IMR-90 (cell line): ENCODE results near the gene PDE6A. TPM values are rescaled to one million over a fixed set of nuclear protein-coding genes. Genes with fewer than 3 reads are reported as not detected.

ENCODE experiments used
- ATAC-seq: fragments of 200-7000 bp; cut with Tn5 transposase; 2 replicates; pipeline ENCODE4 v1.9.1; 2020; ENCODE audit warnings: low read depth, mild to moderate bottlenecking, moderate library complexity
- BruUV-seq: library from RNA; stranded (reverse); fragments of 400-500 nt; replicated peaks from 2 replicates; lab custom pipeline; 2021; lab: Mats Ljungman, UMichigan
- CTCF ChIA-PET: fragments of 300-600 bp; formaldehyde crosslinking; extraction: SDS; loops from one replicate; lab custom pipeline; 2021; ENCODE audit warnings: antibody characterized with exemption; lab: Yijun Ruan, JAX
- POLR2A ChIA-PET: fragments of 300-600 bp; sonication (Branson Sonifier 250); formaldehyde crosslinking; loops from one replicate; lab custom pipeline; 2022; ENCODE audit warnings: antibody characterized with exemption; ENCODE audit not compliant: unreplicated experiment; lab: Charles Lee
- DNase-seq: peaks from one replicate; pipeline ENCODE4 v3.0.0; 2013
- H2AFZ ChIP-seq: replicated peaks from 2 replicates; pipeline ENCODE3; 2013; ENCODE audit warnings: low read length, mild to moderate bottlenecking; ENCODE audit not compliant: poor library complexity
- H2AK5ac ChIP-seq: 2 replicates; pipeline ENCODE4 v1.6.1; 2013; ENCODE audit warnings: low read depth, low read length, inconsistent platforms
- H2AK9ac ChIP-seq: replicated peaks from 2 replicates; pipeline ENCODE3; 2013; ENCODE audit warnings: mild to moderate bottlenecking, low read depth, low read length, moderate library complexity; ENCODE audit not compliant: poor library complexity
- H2BK120ac ChIP-seq: 2 replicates; pipeline ENCODE4 v1.6.1; 2013; ENCODE audit warnings: low read depth, low read length, inconsistent platforms
- H2BK15ac ChIP-seq: 3 replicates; pipeline ENCODE4 v1.6.1; 2013; ENCODE audit warnings: low read depth, low read length, inconsistent platforms
- H2BK20ac ChIP-seq: 2 replicates; pipeline ENCODE4 v1.6.1; 2013; ENCODE audit warnings: low read depth, mild to moderate bottlenecking, inconsistent platforms, low read length, moderate library complexity
- H2BK5ac ChIP-seq: 2 replicates; pipeline ENCODE4 v1.6.1; 2013; ENCODE audit warnings: mild to moderate bottlenecking, low read depth, low read length, inconsistent platforms; ENCODE audit not compliant: poor library complexity, severe bottlenecking
- H3K14ac ChIP-seq: replicated peaks from 2 replicates; pipeline ENCODE4 v1.6.1; 2013; ENCODE audit warnings: low read depth, low read length, inconsistent platforms
- H3K18ac ChIP-seq: 2 replicates; pipeline ENCODE4 v1.6.1; 2013; ENCODE audit warnings: low read depth, low read length, control low read depth
- H3K23ac ChIP-seq: 2 replicates; pipeline ENCODE4 v1.6.1; 2013; ENCODE audit warnings: low read depth, low read length, inconsistent platforms
- H3K27ac ChIP-seq: 2 replicates; pipeline ENCODE4 v1.5.1; 2013; ENCODE audit warnings: mild to moderate bottlenecking, control low read depth, low read length; ENCODE audit not compliant: insufficient read depth
- H3K27me3 ChIP-seq: 2 replicates; pipeline ENCODE4 v1.6.1; 2013; ENCODE audit warnings: low read length; ENCODE audit not compliant: control insufficient read depth, insufficient read depth
- H3K36me3 ChIP-seq: 2 replicates; pipeline ENCODE4 v1.6.1; 2013; ENCODE audit warnings: low read length, mixed read lengths; ENCODE audit not compliant: control insufficient read depth, insufficient read depth
- H3K4ac ChIP-seq: 2 replicates; pipeline ENCODE4 v1.6.1; 2013; ENCODE audit warnings: low read depth, low read length, inconsistent platforms
- H3K4me1 ChIP-seq: 2 replicates; pipeline ENCODE4 v1.6.1; 2013; ENCODE audit warnings: low read length, mixed read lengths; ENCODE audit not compliant: control insufficient read depth, insufficient read depth
- H3K4me2 ChIP-seq: 2 replicates; pipeline ENCODE4 v1.6.1; 2013; ENCODE audit warnings: low read depth, mild to moderate bottlenecking, control low read depth, low read length, moderate library complexity
- H3K4me3 ChIP-seq: 2 replicates; pipeline ENCODE4 v1.5.1; 2013; ENCODE audit warnings: low read depth, mild to moderate bottlenecking, control low read depth, low read length, moderate library complexity; ENCODE audit not compliant: insufficient read depth
- H3K56ac ChIP-seq: 2 replicates; pipeline ENCODE4 v1.6.1; 2013; ENCODE audit warnings: low read length, inconsistent platforms; ENCODE audit not compliant: insufficient read depth; ENCODE audit errors: extremely low read depth
- H3K79me1 ChIP-seq, 2 experiments: 2 replicates each; pipeline ENCODE4 v1.6.1; 2013; ENCODE audit warnings: low read length in 2 of 2, inconsistent platforms in 1 of 2, low read depth in 1 of 2
- H3K9ac ChIP-seq: 2 replicates; pipeline ENCODE4 v1.6.1; 2013; ENCODE audit warnings: low read depth, low read length, control low read depth
- H3K9me1 ChIP-seq: 2 replicates; pipeline ENCODE4 v1.6.1; 2013; ENCODE audit warnings: low read length, inconsistent platforms; ENCODE audit not compliant: insufficient read depth
- H3K9me3 ChIP-seq: 2 replicates; pipeline ENCODE4 v1.6.1; 2013; ENCODE audit warnings: low read length; ENCODE audit not compliant: control insufficient read depth, insufficient read depth
- H4K20me1 ChIP-seq: 2 replicates; pipeline ENCODE4 v1.6.1; 2013; ENCODE audit warnings: low read length, inconsistent platforms; ENCODE audit not compliant: insufficient read depth
- H4K5ac ChIP-seq: 2 replicates; pipeline ENCODE4 v1.6.1; 2013; ENCODE audit warnings: mild to moderate bottlenecking, low read depth, low read length, control low read depth
- H4K8ac ChIP-seq, 2 experiments: 2 replicates each; pipeline ENCODE4 v1.6.1; 2013; ENCODE audit warnings: low read depth in 2 of 2, low read length in 2 of 2, control low read depth in 1 of 2, inconsistent platforms in 1 of 2
- H4K91ac ChIP-seq: 2 replicates; pipeline ENCODE4 v1.6.1; 2013; ENCODE audit warnings: low read depth, low read length, inconsistent platforms; ENCODE audit not compliant: insufficient read depth
- CHD1 ChIP-seq: IDR thresholded peaks from 2 replicates; pipeline ENCODE4 v1.6.1; 2012; ENCODE audit warnings: low read depth, low read length, improper control_type of control experiment
- ELK1 ChIP-seq: fragments of 150-350 bp; IDR thresholded peaks from 2 replicates; pipeline ENCODE4 v1.6.1; 2016; ENCODE audit warnings: low read depth, mild to moderate bottlenecking, low read length, moderate library complexity, borderline replicate concordance
- MAFK ChIP-seq: IDR thresholded peaks from 2 replicates; pipeline ENCODE4 v1.6.1; 2012; ENCODE audit warnings: low read depth, low read length, improper control_type of control experiment
- MXI1 ChIP-seq: IDR thresholded peaks from 2 replicates; pipeline ENCODE4 v1.6.1; 2012; ENCODE audit warnings: low read depth, mild to moderate bottlenecking, low read length, moderate library complexity, borderline replicate concordance
- NFE2L2 ChIP-seq: fragments of 150-350 bp; IDR thresholded peaks from 2 replicates; pipeline ENCODE4 v1.6.1; 2016; ENCODE audit warnings: low read depth, mild to moderate bottlenecking, low read length
- RFX5 ChIP-seq: IDR thresholded peaks from 2 replicates; pipeline ENCODE4 v1.8.0; 2012; ENCODE audit warnings: low read depth, mild to moderate bottlenecking, low read length, moderate library complexity
- SMC3 ChIP-seq: fragments of 150-350 bp; IDR thresholded peaks from 2 replicates; pipeline ENCODE4 v1.6.1; 2016; ENCODE audit warnings: low read depth, mild to moderate bottlenecking, antibody characterized with exemption, low read length, moderate library complexity
- WGBS, 2 experiments: methylation state at CpG; one replicate each; pipeline versions ENCODE4 v1.1.5 to v1.1.7; 2013; ENCODE audit warnings: missing lambda C conversion rate in 2 of 2; ENCODE audit not compliant: insufficient read length in 1 of 2; ENCODE audit errors: extremely low coverage in 2 of 2; 5-methylcytosine and 5-hydroxymethylcytosine counted together
- dilution Hi-C: fragments of 300-500 bp; cut with HindIII; formaldehyde crosslinking; loops from one replicate; pipeline ENCODE4 v1.14.3; 2018; ENCODE audit warnings: low sequenced_read_pairs; ENCODE audit not compliant: unreplicated experiment
- in situ Hi-C: fragments of 300-500 bp; cut with MboI; formaldehyde crosslinking; loops from 3 replicates; pipeline ENCODE4 v1.14.3; 2019; ENCODE audit warnings: low sequenced_read_pairs, inconsistent platforms, mixed read lengths
- intact Hi-C: fragments of 100-400 bp; cut with micrococcal nuclease; formaldehyde crosslinking; loops from 2 replicates; pipeline ENCODE4 v1.10.0; 2022
- polyA plus RNA-seq, 3 experiments: library from polyadenylated mRNA; depleted of rRNA; stranded (reverse); fragments of >200 nt; gene quantifications; 2 replicates each; pipeline ENCODE4 v1.2.3, GENCODE V29; 2012; ENCODE audit warnings: low replicate concordance in 1 of 3
- total RNA-seq: library from RNA; depleted of rRNA; stranded (reverse); fragments of >200 nt; gene quantifications from 2 replicates; pipeline ENCODE4 v1.2.3, GENCODE V29; 2012

The PDE6A gene
- total and polyA plus RNA-seq, 2 of the 4 experiments (the other 2 are of a cell fraction) = not detected

GRCh38 chr5:149894237-149894636 lies 50.4 kb downstream of the PDE6A start:
- no peaks in the 10 kb centered on the region for H3K79me1 ChIP-seq
- TF ChIP-seq CHD1 = no peak
- TF ChIP-seq MXI1 = no peak
- TF ChIP-seq SMC3 = no peak
- TF ChIP-seq ELK1 = no peak
- TF ChIP-seq NFE2L2 = no peak
- TF ChIP-seq MAFK = no peak
- no peak for TF ChIP-seq RFX5
- dilution Hi-C loops = no loop called here
- intact Hi-C loops = no loop called here
- H3K36me3 ChIP-seq = no peaks in the 10 kb centered on the region
- no peaks in the 10 kb centered on the region for H4K20me1 ChIP-seq
- H3K27me3 ChIP-seq = peaks cover 25% of the 10 kb centered on the region
- BruUV-seq = no TSS peak
- no peak overlapping the region for H3K56ac ChIP-seq
- ChIA-PET CTCF (interaction anchor here (0.6 kb wide), 1 partner anchor 1880 kb away, joined by 3 read pairs; no protein-coding TSS in a partner anchor), POLR2A (no interaction called here)
- no peak overlapping the region for H2BK5ac ChIP-seq
- WGBS, 2 experiments = no CpG with 5 or more reads among the region's 1 CpG
- no peak overlapping the region for H3K4me3 ChIP-seq
- H4K91ac ChIP-seq = no peak overlapping the region
- no peak overlapping the region for H2AK5ac ChIP-seq
- H3K4me2 ChIP-seq = no peak overlapping the region
- H3K4ac ChIP-seq = no peak overlapping the region
- H2BK15ac ChIP-seq = no peak overlapping the region
- H3K27ac ChIP-seq = no peak overlapping the region
- no peak overlapping the region for H2AFZ ChIP-seq
- no peak overlapping the region for H2AK9ac ChIP-seq
- no peak overlapping the region for H3K18ac ChIP-seq
- DNase-seq (no peak), ATAC-seq (no peak)
- H3K23ac ChIP-seq = no peak overlapping the region
- no peak overlapping the region for H2BK20ac ChIP-seq
- H2BK120ac ChIP-seq = no peak overlapping the region
- no peak overlapping the region for H3K14ac ChIP-seq
- no peaks in the 10 kb centered on the region for H3K9me1 ChIP-seq
- in situ Hi-C loops = no loop called here
- H3K9ac ChIP-seq = no peak overlapping the region
- no peaks in the 10 kb centered on the region for H3K4me1 ChIP-seq
- no peaks in the 10 kb centered on the region for H3K9me3 ChIP-seq
- no peak overlapping the region for H4K8ac ChIP-seq
- no peak overlapping the region for H4K5ac ChIP-seq
